Astrocyte (in vitro differentiated cells and primary cell): Measurements from ENCODE around the gene CDH23. TPM values are rescaled to one million over a fixed set of nuclear protein-coding genes. Genes with fewer than 3 reads are reported as not detected.

Source experiments
- DNase-seq: peaks from one replicate; pipeline ENCODE4 v3.0.0-alpha.2; 2010; ENCODE audit warnings: low read depth
- FAIRE-seq: peaks from 2 replicates; lab custom pipeline; 2011; peaks lifted over from hg19 to GRCh38; lab: Jason Lieb, UNC
- H2AFZ ChIP-seq: 2 replicates; pipeline ENCODE4 v1.6.0; 2012; ENCODE audit warnings: low read depth, low read length, inconsistent platforms
- H3K27ac ChIP-seq: 2 replicates; pipeline ENCODE4 v1.5.1; 2011; ENCODE audit warnings: low read depth, low read length, inconsistent platforms
- H3K27me3 ChIP-seq: 2 replicates; pipeline ENCODE4 v1.6.0; 2011; ENCODE audit warnings: low read length, inconsistent platforms; ENCODE audit not compliant: insufficient read depth
- H3K36me3 ChIP-seq: 2 replicates; pipeline ENCODE4 v1.5.1; 2011; ENCODE audit warnings: low read length, inconsistent platforms; ENCODE audit not compliant: insufficient read depth
- H3K4me1 ChIP-seq: 2 replicates; pipeline ENCODE4 v1.5.1; 2011; ENCODE audit warnings: low read length, inconsistent platforms; ENCODE audit not compliant: insufficient read depth
- H3K4me2 ChIP-seq: 2 replicates; pipeline ENCODE4 v1.6.0; 2012; ENCODE audit warnings: low read length, inconsistent platforms
- H3K4me3 ChIP-seq: 2 replicates; pipeline ENCODE4 v1.5.1; 2011; ENCODE audit warnings: low read depth, mild to moderate bottlenecking, low read length, inconsistent platforms; ENCODE audit not compliant: insufficient read depth
- H3K79me2 ChIP-seq: 2 replicates; pipeline ENCODE4 v1.6.0; 2012; ENCODE audit warnings: mild to moderate bottlenecking, low read length, inconsistent platforms; ENCODE audit not compliant: insufficient read depth
- H3K9ac ChIP-seq: 2 replicates; pipeline ENCODE4 v1.6.0; 2012; ENCODE audit warnings: mild to moderate bottlenecking, low read length, inconsistent platforms
- H3K9me3 ChIP-seq: 2 replicates; pipeline ENCODE4 v1.5.1; 2012; ENCODE audit warnings: low read depth, mild to moderate bottlenecking, low read length, inconsistent platforms; ENCODE audit not compliant: insufficient read depth
- H4K20me1 ChIP-seq: 2 replicates; pipeline ENCODE4 v1.6.0; 2012; ENCODE audit warnings: low read length, inconsistent platforms; ENCODE audit not compliant: insufficient read depth
- H3K27ac Mint-ChIP-seq: one replicate; pipeline ENCODE4 v1.8.0; 2021; ENCODE audit warnings: mild to moderate bottlenecking, mixed read lengths; ENCODE audit not compliant: unreplicated experiment
- H3K27me3 Mint-ChIP-seq: one replicate; pipeline ENCODE4 v1.8.0; 2021; ENCODE audit warnings: low read depth, mixed read lengths; ENCODE audit not compliant: unreplicated experiment
- H3K36me3 Mint-ChIP-seq: one replicate; pipeline ENCODE4 v1.8.0; 2021; ENCODE audit warnings: low read depth, mixed read lengths; ENCODE audit not compliant: unreplicated experiment
- H3K4me1 Mint-ChIP-seq: one replicate; pipeline ENCODE4 v1.8.0; 2021; ENCODE audit warnings: low read depth, mixed read lengths; ENCODE audit not compliant: unreplicated experiment
- H3K4me3 Mint-ChIP-seq: one replicate; pipeline ENCODE4 v1.8.0; 2021; ENCODE audit warnings: mild to moderate bottlenecking, moderate library complexity, mixed read lengths; ENCODE audit not compliant: unreplicated experiment
- H3K9me3 Mint-ChIP-seq: one replicate; pipeline ENCODE4 v1.8.0; 2021; ENCODE audit warnings: mild to moderate bottlenecking, mixed read lengths; ENCODE audit not compliant: unreplicated experiment
- CTCF ChIP-seq: IDR thresholded peaks from 2 replicates; pipeline ENCODE4 v1.5.1; 2011; ENCODE audit warnings: low read depth, mild to moderate bottlenecking, inconsistent platforms, low read length, moderate library complexity; ENCODE audit not compliant: insufficient read depth
- EZH2 ChIP-seq: IDR thresholded peaks from 2 replicates; pipeline ENCODE4 v1.6.1; 2012; ENCODE audit warnings: mild to moderate bottlenecking, low read length, inconsistent platforms; ENCODE audit not compliant: insufficient read depth
- total RNA-seq: library from RNA; stranded (reverse); gene quantifications from 2 replicates; pipeline ENCODE4 v1.2.1, GENCODE V29; 2021

Gene CDH23
- total RNA-seq, 1 donor from 2014 or later: not detected

GRCh38 chr10:71601273-71601672 lies 204.6 kb downstream of the CDH23 start:
- Mint-ChIP-seq H3K4me3 (no peak overlapping the region), H3K27ac (peak overlapping the region; percentile 9), H3K4me1 (peaks cover 20% of the 10 kb centered on the region), H3K27me3 (peaks cover 26% of the 10 kb centered on the region), H3K9me3 (no peaks in the 10 kb centered on the region), H3K36me3 (peaks cover 2% of the 10 kb centered on the region)
- Histone ChIP-seq H3K4me2 (peak overlapping the region; percentile 36), H3K9ac (no peak overlapping the region), H3K4me3 (no peak overlapping the region), H3K9me3 (peaks cover 2% of the 10 kb centered on the region), H3K36me3 (no peaks in the 10 kb centered on the region), H3K4me1 (peaks cover 15% of the 10 kb centered on the region), H3K27me3 (no peaks in the 10 kb centered on the region), H3K27ac (no peak overlapping the region), H3K79me2 (no peaks in the 10 kb centered on the region), H2AFZ (no peak overlapping the region), H4K20me1 (no peaks in the 10 kb centered on the region)
- FAIRE-seq (no peak), DNase-seq (no peak)
- TF ChIP-seq CTCF (no peak), EZH2 (no peak)

GRCh38 chr10:71603150-71603549 lies 206.4 kb downstream of the CDH23 start:
- Histone ChIP-seq H3K79me2 (no peaks in the 10 kb centered on the region), H3K36me3 (no peaks in the 10 kb centered on the region), H3K4me3 (no peak overlapping the region), H3K9me3 (peaks cover 2% of the 10 kb centered on the region), H3K27me3 (peaks cover 3% of the 10 kb centered on the region), H3K4me2 (no peak overlapping the region), H4K20me1 (no peaks in the 10 kb centered on the region), H3K4me1 (peaks cover 11% of the 10 kb centered on the region), H3K9ac (no peak overlapping the region), H3K27ac (no peak overlapping the region), H2AFZ (no peak overlapping the region)
- FAIRE-seq (no peak), DNase-seq (no peak)
- Mint-ChIP-seq H3K4me1 (peaks cover 20% of the 10 kb centered on the region), H3K9me3 (no peaks in the 10 kb centered on the region), H3K27me3 (peaks cover 45% of the 10 kb centered on the region), H3K27ac (no peak overlapping the region), H3K36me3 (peaks cover 2% of the 10 kb centered on the region), H3K4me3 (no peak overlapping the region)
- TF ChIP-seq EZH2 (no peak), CTCF (no peak)

GRCh38 chr10:71603754-71604153 lies 207.0 kb downstream of the CDH23 start:
- no peak overlapping the region for H3K4me2 ChIP-seq
- peaks cover 47% of the 10 kb centered on the region for H3K27me3 Mint-ChIP-seq
- H3K9me3 Mint-ChIP-seq: no peaks in the 10 kb centered on the region
- H3K27me3 ChIP-seq: peaks cover 6% of the 10 kb centered on the region
- H3K27ac ChIP-seq: no peak overlapping the region
- H2AFZ ChIP-seq: no peak overlapping the region
- H3K27ac Mint-ChIP-seq: no peak overlapping the region
- H3K4me3 Mint-ChIP-seq: no peak overlapping the region
- peaks cover 2% of the 10 kb centered on the region for H3K9me3 ChIP-seq
- H3K79me2 ChIP-seq: no peaks in the 10 kb centered on the region
- TF ChIP-seq EZH2: no peak
- no peak for TF ChIP-seq CTCF
- no peaks in the 10 kb centered on the region for H4K20me1 ChIP-seq
- FAIRE-seq (no peak), DNase-seq (no peak)
- H3K9ac ChIP-seq: no peak overlapping the region
- peaks cover 2% of the 10 kb centered on the region for H3K36me3 Mint-ChIP-seq
- H3K36me3 ChIP-seq: no peaks in the 10 kb centered on the region
- H3K4me1 Mint-ChIP-seq: peaks cover 20% of the 10 kb centered on the region
- H3K4me1 ChIP-seq: peaks cover 5% of the 10 kb centered on the region
- H3K4me3 ChIP-seq: no peak overlapping the region
